HG03565 (cell line): Measurements from ENCODE around the gene CERK.

Source experiments
- ATAC-seq: cut with Tn5 transposase; IDR thresholded peaks from one replicate; pipeline ENCODE4 v1.9.1; 2021; ENCODE audit warnings: mild to moderate bottlenecking, moderate library complexity; ENCODE audit not compliant: unreplicated experiment

Gene CERK

DNA sequence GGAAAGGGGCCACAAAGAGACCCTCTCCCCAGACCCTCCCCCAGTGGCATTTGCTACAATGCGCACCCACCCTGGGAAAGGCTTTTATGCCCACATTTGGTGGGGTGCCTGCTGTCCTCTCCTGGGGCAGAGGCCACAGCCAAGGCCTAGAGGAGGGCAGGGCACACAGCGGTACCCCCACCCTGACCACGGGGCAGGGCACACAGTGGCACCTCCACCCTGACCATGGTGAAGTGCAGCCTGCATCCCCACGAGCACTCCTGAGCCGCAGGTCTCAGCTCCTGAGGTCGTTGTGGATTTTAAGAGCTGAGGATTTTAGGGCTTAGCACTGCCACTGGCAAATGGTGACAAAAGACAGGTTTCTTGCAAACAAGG, 34.1 kb downstream of the CERK start:
- no peak for ATAC-seq

DNA sequence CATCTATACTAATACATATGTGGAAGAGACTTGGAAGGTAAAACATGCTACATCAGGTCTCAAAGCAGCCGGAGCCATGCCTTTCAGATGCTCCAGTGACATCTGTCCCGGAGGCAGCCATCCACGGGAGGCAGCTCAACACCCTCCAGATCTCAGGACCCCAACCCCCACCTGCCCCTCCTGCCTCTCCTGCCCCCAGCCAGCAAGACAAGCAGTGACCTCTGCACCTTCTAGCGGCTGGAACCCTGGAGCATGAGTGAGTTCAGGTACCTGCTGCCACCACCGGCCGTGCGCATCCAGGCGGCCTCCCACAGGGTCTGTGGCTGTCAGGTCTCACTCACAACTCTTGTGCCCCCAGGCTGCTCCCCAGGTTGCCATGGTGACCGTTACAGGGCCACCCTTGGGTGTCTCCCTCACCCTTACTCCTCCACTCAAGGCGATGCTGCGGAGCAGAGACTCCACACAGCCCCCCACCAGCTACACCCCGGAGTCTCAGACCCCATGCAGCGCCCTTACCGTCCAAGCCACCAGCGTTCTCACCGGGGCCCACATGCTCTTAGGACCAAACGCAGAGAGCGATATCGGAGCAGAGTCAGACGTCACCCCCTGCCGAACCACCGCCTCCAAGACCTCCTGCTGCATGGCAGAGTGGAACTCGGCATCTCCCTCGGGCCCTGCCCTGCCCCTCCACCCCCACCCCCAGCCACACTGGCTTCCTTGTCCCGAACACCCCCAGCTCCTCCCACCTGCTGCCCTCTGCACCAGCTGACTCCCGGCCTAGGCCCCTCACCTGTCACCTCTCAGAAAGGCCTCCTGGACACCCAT, 34.7 kb downstream of the CERK start:
- no peak for ATAC-seq

DNA sequence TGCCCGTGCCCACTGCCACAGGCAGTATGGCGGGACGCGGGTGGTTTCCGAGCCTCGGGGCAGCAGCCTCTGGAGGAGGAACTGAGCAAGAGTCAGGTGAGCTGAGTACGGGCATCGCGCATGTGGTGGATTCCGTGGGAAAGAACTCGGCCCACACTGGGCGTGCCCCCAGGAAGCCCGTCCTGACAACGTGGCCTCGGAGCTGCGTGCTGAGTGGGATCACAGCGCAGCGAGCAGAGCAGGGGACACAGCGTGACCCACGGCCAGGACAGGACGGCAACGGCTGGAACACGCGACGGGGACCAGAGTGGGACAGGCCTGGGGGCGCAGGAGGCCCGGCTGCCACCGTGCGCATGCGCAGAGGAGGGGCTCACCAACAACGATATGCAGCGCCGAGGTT, 36.8 kb downstream of the CERK start:
- ATAC-seq = no peak

DNA sequence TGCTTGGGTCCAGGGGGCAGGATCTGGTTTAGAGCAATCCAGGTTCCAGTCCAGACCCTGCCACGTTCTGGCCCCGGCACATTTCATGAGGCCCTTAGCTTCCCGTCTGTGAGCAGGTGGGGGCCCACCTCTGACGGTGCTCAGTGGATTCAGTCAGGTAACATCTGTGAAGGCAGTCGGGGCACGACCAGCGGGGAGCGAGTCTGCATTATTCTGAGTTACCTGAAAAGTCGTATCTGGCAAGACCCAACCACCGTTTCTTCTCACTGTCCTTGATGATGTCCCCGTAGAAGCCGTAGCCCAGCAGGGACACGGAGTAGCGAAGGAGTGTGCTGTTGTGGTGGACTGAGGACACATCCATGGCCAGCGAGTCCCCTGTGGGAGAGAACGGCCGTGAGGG, 39.0 kb downstream of the CERK start:
- ATAC-seq = no peak

DNA sequence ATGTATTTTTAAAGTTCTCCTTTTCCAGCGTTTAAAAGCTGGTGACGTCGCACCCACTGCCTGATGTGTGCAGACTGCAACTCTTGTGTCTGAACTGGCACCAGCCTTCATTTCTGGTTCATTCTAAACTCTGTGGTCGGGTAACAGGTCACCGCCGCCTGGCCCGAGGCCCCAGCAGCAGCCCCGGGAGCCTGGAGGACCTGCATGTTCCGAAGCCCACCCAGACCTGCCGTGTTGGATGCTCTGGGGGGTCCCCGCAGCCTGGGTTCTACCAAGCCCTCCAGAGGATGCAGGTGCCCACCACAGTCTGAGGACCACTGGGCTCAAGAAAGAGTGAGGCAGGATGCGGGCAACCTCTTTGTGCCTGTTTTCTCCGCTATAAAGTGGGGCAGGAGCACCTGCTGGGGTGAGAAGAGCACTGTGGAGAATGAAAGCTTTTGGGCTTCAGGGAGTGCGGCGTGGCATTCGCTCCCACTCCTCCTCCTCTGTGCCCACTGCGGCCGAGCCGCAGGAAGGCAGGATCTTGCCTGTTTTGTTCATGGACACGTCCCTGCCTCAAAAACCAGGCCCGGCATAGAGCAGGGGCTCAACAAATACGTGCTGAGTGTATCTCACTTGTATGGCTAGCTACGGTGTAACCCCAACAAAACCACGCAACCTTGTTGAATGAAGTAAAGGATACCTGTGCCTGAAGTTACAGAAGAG, 40.1 kb downstream of the CERK start:
- ATAC-seq = no peak

DNA sequence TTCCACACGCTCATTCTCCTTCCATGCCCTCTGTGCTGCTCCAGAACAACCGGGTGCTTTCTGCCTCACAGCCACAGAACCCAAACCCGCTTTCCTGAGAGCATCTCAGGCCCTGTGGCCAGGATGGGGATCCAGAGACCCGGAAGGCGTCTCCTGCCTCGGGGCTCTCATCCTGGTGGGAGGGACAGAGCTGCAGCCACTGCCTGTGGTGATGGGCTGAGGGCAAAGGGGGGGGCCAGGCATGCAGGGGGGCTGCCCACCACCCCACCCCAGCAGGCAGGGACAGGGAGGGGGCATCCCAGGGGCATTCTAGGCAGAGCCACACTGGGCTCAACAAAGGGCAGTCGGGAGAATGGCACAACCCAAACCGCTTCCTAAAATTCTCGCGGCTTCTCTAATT, 41.4 kb downstream of the CERK start:
- no peak for ATAC-seq

DNA sequence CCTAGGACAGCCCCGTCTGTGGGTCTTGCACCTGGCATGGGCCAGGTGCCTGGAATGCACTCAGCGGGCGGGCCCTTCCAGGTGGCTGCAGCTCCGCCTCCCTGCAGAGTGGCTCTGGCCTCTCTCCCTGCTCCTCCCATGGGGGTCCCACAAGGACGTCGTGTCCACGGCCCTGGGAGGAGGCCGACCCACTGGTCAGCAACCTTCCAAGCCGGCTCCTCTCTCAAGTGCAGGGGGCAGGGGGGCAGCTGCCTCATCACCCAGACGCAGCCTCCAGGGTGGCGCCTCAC, 41.9 kb downstream of the CERK start:
- no peak for ATAC-seq

DNA sequence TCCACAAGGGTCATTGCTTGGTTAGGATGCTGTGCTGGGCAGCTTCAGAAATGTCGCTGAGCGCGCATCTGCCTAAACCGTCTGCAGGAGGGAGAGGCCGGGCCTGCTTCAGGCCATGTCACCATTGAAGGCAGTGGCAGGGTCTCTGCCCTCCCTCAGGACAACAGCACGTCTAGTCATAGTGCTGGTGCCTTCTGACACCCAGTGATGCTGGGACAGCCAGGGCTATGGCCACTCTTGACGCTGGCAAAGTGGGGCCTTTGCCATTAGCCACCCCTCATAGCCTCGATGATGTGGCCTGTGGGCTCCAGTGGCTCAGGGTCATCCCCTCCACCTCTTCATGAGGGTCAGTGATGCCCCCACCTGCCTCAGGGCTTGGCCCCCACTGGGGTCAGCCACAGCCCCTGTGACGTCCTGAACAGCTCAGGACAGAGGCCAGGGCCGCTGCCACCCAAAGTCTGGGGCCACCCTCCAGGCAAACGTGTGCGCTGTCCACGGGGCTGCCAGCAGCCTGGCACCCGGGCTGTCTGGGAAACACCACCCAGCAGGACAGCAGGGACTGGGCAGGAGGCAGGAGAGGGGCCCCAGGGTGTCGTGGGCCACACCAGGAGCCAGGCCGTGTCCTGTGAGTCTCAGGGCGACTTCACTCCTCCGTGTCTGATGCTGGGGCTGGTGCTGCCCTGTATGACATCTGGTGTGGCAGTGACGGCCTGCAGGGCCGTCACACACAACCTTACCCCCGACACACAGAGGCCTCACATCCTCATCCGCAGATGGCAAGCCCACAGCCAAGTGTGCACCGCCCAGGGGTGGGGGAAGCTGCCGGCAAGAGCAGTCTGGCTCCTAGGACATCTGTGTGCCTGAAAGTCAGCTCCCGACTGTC, 42.5 kb downstream of the CERK start:
- no peak for ATAC-seq

DNA sequence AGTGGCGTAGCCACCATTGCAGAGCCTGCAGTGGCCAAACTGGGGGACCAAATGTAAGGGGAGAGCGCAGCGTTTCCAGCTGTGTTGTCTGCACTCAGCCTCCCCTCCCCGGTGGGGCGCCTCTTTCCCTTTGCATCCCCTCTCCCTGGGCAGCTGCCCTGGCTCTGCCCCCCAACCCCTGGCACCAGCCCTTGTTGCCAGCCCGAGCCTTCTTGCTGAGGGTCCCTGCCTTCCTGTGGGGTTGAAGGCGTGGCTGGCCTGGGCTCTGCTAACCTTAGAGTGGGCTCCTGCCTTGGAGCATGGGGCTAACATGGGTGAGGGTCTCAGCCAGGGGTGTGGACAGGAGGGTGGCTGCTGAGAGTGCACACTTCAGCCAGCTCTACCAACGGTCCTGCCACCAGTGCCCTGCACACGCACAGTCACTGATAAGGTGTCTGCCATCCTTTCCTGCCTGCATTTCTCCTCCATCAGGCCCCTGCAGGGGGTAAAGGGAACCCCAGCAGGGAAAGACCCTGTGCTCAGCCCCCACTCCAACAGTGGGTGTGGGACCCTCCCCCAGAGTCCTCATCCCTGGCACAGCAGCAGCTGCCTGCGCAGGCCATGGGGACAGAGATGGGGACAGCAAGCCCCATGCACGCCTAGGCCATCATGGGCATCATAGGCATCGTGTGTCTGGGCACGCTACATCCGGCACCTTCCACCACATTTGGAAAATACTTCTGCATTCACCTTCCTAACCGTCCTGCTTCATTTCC, 43.5 kb downstream of the CERK start:
- no peak for ATAC-seq

DNA sequence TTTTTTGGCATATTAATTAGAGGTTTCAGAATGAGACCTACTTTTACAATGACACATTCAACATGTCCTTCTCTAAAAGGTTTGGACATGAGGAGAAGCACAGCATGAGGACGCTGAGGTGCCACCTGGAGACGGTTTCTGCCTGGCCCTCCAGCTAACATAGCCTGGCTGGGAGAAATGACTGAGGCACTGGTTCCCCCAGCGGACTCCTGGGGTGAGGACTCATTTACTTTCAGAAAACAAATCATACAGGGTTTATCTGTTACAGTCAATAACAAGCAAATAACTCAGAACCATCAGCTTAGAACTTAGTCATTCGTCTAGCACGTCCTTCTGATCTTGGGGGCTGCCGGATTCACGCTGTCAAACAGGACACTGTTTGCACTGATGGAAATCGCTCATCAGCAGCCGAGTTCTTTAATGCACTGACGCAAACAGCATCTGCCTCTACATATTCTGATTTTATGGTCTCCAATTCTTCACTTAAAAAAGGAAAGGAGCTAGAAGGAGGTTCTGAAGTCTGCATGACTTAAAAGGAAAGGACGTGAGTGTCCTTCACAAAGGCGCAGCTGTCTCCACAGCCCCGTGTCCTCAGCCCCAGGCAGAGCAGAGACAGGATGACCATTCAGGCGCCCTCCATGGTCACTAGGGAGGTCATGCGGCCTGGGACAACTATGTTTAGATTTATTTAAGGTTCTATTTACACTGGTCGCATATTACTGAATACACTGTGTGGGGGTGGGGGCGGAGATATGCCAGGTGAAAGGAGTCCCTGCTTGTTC, 44.2 kb downstream of the CERK start:
- no peak for ATAC-seq

DNA sequence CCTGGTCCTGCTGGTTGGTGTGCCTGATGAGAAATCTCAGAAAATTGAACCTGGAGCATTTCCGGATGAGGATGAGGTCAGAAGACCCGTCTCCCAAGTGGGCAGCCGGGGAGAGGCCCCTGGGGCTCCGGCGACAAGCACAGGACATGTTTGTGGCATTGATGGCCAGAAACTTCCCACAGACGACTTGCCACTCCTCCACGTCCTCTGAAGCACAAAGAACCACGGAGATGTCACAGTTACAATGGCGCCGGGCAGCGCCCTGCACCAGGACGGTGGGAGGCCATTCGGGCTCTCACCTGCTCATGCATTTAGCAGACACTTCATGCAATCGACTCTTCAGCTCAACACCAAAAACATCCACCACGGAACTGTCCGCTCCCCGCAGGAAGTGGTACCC, 46.5 kb downstream of the CERK start:
- no peak for ATAC-seq

DNA sequence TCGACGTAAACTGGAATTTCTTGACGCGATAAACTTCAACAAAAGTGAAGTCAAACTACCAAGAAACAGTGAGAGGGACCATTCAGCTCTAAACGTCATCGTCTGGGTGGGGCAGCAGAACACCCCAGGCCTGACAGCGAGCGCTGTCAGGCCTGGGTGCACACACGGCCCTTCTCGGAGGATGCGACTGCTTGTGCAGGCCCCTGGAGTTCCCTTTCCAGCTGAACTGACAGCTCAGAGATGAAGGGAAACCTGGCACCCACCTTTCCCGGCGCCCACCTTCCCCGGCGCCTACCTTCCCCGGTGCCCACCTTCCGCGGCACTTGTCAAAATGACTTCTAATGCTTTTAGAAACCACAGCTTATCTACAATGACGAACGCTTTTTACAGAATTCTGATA, 47.9 kb downstream of the CERK start:
- no peak for ATAC-seq

DNA sequence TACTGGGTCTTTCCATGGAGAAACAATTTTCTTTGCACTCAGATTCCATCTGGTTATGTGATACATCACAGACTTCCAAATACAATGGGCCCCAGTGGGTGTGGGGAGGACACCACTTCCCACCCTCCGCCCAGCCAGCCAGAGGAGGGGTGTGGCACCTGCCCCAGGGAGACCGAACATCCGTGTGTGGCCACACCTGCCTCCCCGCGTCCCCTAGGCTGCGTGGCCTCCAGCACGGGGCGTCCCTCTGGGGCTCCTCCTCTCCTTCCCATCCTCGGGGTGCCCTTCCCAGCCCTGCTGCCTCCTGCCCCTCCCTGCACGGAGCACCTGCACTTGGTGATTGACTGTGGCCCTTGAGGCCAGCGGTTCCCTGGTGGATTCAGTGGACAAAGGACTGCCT, 49.1 kb downstream of the CERK start:
- no peak for ATAC-seq

DNA sequence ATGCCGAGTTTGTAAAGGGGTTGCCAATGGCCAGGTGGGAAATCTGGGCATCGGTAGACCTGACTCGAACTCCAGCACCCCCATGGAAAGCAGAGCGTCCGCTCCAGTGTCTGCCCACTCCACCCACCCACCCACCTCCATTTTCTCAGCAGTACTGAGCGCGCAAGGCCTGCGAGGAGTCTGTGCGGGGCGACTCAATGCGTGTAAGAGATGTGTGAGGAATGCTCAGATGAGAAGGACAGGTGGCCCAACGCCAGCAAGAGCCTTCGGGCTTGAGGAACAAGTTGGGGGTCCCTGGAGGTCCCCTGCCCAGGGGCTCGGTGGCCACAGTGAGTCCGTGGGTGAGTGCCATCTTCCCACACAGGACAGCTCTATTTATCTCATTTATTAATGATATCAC, 50.6 kb downstream of the CERK start:
- no peak for ATAC-seq

DNA sequence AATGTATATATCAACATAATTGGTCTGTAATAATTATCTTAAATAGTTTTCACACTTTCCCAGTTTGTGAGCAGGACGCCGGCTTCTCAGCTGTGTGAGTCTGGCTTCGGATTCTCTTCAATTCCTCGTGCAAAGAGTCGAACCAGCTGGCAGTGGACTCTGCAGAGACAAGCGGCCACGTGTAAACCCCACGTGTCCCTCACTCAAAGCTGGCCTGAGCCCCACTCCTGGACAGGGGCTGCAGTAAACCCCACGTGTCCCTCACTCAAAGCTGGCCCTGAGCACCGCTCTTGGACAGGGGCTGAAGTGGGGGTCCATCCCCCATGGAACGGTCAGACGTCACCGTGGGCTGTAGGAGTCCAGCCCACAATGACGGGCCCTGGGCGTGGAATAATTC, 51.0 kb downstream of the CERK start:
- ATAC-seq = no peak

DNA sequence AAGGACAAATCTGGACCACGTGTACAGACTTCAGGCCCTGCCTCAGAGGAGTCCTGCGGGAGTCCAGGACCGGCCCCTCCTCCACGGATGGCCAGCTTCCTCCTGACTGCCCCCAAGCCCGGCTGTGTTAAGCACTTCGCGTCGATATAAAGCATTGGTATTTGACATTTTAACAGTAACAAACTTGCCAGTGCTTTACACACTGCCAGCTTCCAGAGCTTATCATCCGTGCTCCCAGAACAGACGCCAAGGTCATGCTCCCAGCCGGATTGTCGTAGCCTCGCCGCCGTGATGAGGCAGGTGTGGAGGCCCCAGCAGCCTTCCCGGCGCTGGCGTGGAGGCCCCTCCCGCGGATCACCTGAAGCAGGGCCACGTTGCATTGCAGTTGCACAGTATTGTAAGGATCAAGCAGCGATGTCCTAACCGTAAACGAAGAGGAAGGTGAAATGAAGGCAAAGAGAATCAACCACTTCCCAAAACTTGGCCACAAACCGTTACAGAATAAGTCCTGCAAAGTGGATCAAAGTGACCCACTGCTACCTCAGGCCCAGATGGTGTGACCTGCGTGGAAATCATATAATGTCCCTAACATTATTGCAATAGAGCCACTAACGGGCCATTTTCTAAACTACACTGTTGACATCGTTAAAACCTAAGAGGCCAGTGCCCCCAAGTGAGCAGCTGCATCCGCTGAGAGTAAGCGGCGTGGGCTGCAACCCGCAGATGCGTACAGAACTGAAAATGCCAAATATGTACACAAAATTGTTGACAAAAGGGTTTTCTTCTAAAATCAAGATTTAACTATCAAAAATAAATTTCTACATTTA, 51.6 kb downstream of the CERK start:
- ATAC-seq = no peak

DNA sequence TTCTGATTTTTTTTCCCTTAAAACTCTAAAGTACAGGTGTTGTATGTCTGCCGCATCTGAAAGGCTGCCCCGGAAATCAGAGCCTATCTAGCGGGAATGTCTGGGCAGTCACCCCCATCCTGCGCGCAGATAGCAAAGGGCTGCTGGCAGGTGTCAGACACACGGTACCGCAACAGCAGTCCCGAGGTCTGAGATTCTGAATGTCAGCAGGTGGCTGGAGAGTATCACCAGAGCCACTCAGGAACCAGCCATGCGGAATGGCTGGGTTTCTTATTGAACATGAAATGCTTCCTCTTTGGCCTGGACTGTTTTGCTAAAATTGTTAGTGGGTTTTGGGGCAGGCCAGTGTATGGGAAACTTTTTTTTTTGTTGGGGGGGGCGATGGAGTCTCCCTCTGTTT, 53.3 kb downstream of the CERK start:
- ATAC-seq = peak; percentile 63

DNA sequence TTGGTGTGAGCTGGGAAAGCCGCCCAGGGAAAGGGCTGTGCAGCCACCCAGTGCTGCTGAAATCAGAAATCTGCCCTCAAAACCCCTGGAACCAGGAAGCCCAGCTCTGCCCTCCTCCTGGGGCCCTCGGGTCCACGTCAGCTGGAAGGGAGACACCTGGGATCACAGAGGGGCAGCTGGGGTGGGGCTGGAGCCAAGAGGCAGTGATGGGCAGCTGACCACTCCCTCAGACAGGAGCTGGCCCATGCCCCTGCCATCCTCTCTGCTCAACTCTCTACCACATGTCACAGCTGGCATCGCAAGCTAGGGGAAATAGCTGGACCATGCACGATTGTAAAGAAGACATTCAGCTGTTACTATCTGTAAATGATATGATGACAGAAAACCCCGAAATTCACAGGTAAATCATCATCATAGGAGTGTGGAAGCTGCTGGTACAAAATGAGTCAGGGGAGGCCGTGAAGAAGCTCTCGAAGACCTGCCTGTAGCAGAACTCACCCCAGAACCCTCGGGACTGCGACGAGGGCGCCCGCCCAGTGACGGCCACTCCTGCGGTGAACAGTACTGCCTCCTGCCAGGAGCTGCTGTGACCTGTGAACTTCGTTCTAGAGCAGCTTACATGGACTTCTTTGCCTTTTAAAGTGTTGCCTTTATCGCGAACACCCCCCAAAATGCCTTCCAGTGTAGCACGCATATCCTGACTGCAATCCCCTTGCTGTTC, 55.9 kb downstream of the CERK start:
- no peak for ATAC-seq

DNA sequence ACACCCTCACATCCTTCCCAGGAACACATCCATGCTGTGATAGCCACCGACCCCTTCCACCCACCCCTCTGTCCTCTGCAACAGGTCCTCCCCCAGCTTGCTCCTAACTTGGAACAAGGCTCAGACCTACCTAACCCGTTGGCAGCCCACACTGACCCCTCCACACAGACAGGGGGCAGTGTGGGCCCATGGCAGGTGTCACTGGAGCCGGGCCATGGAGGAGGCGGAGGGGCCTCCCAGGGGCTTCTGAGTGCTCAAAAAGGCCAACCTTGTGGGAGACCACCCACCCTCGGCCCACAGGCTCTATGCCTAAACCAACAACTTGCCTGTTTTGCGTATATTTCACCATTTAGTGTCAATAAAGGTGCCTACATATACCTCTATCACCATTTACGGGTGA, 57.0 kb downstream of the CERK start:
- no peak for ATAC-seq
